GM18502 (cell line): ENCODE results near the gene TMEFF2.

ENCODE experiments used
- ATAC-seq: cut with Tn5 transposase; IDR thresholded peaks from one replicate; pipeline ENCODE4 v1.9.1; 2021; ENCODE audit warnings: mild to moderate bottlenecking; ENCODE audit not compliant: unreplicated experiment, poor library complexity

TMEFF2 gene

DNA sequence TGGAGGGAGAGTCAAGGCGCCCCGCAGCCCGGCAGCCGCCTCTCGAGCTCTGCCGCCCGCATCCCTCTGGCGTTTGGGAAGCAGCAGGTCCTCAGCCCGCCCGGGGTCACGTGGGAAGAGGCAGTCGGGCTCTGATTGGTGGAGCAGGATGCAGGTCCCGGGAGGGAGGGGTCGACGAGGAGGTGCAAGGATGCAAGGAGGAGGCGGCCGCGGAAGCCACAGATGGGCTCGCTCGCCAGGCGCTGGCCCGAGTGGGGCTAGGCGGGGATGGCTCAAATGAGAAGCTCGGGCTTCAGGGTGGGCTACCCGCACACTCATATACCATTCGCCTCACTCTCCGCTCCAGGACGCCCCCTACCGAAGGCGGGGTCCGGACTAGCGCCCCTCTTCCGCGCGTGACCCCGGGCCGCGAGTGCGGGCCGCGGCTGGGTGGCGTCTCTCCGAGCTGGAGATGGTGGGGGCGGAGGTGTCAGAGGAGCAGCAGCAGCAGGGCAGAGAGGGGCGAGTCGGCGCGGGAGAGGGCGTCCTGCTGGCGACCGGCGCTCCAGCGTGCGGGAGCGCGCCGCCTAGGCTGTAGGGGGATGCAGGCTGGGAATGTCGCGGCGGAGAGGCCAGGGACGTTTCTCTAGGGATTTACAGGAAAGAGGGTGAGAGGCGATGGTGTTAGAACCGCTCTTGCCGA lies at the start of gene TMEFF2:
Gene TMEFF2, minus strand, starts transcription at position 68 of the 682 bp plus-strand sequence. CDS start 409 bp downstream, outside the sequence.
- ATAC-seq, result peak; percentile 85

DNA sequence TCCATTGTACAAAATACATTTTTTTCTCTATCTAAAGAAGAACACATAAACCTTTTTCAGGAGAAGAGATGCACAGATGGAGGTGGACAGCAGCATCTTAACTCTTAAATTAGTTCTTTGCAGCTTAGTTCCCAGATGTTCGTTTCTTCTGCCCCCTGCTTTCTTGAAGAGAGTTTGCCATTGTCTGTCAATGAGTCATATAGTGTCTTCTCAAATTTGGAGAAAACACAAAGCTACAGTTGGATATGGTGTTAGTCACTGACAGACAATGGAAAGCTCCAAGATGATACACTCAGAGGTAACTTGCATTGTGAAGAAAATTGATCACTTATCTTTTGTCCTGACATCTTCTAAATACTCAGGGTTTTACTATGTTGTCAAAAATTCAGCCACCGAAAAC lies 48.8 kb upstream of the TMEFF2 start:
- no peak for ATAC-seq

GRCh38 chr2:192236136-192236535 lies 41.4 kb upstream of the TMEFF2 start:
- no peak for ATAC-seq

GRCh38 chr2:192230889-192231453 lies 36.2 kb upstream of the TMEFF2 start:
- ATAC-seq, result no peak

DNA sequence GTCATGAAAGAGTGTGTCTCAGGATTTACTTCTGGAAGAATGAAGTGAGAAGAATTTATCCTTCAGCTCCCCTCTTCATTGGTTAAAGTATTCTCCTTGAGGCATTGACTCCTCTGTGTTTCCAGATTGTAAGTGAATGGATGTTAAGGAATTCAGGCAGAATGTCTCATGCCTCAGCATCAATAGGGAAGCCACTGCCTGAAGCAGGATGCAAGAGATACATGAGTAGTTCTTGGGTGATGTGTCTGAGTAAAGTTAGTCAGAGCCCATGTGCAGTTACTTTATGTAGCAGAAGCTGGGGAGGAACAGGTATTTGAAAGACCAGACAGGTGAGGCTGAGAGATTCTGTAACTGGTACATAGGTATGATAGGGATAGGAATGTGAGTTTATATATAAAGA lies 34.0 kb upstream of the TMEFF2 start:
- ATAC-seq, result no peak

DNA sequence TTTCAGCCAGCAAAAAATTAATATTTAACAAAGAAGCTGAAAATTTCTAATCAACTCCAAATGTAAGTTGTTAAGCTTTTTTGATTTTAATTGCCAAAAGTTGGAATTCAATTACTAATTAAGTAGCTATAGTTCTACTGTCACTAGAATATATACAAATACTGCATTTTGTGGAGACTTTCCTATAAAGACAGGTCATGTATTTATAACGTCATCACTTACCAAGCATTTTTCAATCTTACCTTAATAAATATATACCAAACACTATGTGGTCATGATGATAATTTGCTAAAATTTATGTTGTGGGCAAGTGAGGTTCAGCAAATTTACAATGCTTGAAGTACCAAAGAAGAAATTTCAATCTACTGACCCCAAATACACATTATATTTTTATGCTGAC lies 24.2 kb upstream of the TMEFF2 start:
- ATAC-seq, result no peak

DNA sequence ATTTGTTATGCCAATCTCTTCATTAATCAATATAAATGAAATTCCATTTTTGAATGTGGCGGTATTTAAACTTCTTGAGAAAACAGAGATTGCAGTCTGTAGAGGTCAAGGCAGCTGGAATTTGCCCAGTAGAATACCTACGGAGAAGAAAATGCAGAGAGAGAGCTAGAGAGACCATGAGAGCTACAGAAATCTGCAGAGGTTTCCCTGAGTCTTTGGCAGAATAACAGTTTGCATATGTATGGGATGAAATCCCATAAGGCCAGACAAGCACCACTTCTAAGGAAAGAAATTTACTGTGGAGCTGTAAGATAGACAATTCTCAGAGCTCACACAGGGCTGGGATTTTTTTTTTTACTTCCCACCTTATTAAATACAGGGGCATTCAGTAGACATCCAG lies 23.6 kb upstream of the TMEFF2 start:
- no peak for ATAC-seq

DNA sequence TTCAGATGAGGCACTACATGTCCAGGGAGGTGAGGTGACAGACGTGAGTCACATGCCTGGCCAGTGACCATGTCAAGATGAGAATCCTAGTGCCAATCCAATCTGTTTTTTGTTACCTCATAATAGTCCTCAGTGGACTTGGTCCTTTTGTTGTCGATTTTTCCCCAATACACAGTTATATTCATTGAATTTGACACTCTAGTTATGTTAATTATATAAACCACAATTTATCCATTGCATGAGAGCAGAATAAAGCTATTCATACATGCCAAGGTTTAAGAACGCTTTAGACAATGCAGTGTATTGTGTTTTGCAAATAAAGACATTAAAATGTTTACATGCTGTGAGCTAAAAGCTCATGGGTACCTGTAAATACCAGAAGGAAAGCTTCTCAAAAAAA lies 21.6 kb upstream of the TMEFF2 start:
- ATAC-seq, result no peak

- ATAC-seq, result no peak
These were observed 20.6 kb upstream of the TMEFF2 start for GRCh38 chr2:192215096-192215877.

- ATAC-seq, result no peak
These were observed 14.1 kb upstream of the TMEFF2 start for GRCh38 chr2:192208848-192209247.

DNA sequence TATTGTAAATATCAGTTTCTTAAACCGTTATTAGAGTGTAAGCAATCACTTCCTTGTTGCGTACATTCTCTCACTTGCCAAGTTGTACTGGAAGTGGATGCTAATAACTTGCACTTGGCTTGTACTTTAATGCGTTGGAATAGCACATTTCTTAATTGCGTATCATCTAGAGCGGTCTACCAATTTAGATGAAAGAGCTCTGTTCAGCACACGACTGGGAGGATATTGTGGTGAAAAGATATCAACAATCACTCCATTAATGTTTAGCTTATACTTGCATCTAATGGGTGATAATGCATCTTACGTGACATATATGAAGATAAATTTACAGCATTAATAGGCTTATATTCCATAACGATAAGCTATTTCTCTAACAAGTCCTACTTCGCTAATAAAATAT lies 11.7 kb upstream of the TMEFF2 start:
- ATAC-seq, result no peak

DNA sequence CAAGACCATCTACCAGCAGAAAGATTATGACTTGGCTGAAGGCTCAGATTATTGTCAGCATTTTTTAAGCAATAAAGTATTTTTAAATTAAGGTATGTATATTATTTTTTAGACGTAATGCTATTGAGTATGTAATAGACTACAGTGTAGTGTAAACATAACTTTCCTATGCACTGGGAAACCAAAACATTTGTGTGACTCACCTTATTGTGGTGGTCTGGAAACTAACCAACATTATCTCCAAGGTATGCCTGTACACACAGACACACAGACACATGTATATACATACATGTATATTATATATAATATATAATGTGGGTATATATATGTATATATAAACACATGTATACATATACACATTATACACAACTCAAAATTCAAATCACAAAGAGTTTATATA lies 9.1 kb upstream of the TMEFF2 start:
- ATAC-seq, result no peak

DNA sequence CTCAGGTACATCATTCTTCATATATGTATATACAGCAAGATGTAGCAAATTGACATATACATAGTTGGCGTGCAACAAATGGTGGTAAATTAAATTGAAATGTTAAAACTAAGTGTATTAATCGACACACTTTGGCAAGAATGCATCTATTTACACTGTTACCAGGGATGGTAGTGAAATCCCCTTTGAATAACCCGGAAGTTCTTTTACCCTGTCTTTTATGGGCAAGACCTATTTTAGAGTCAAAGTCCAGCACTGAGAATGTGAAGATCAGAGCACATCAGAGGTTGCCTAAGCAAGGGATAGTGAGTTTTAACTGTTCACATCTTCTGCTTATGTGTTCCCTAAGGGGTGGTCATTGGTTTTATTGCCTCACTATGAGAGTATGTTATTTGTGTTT lies 7.6 kb upstream of the TMEFF2 start:
- no peak for ATAC-seq

DNA sequence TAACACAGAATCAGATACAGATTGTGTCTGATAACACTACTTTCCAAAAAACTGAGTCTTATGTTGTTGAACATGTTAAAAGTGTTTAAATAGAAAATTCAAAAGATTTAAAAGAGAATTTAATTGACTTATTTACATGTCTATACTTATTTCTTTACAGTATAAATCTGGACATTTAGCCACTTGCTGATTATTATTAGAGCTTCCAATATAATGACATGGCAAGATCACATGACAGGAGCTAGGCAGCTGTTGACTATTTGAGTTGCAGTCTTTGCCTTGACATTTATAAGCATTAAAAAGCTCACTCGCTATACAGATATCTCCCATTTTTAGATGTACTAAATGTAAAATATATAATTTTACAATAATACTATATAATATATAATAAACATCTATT lies 6.4 kb upstream of the TMEFF2 start:
- ATAC-seq, result no peak

- no peak for ATAC-seq
These were observed 2.6 kb upstream of the TMEFF2 start for GRCh38 chr2:192197357-192197756.

- no peak for ATAC-seq
These were observed 1.9 kb upstream of the TMEFF2 start for GRCh38 chr2:192196421-192197194.

GRCh38 chr2:192195548-192196418 lies 1.1 kb upstream of the TMEFF2 start:
- ATAC-seq, result peak; percentile 21

DNA sequence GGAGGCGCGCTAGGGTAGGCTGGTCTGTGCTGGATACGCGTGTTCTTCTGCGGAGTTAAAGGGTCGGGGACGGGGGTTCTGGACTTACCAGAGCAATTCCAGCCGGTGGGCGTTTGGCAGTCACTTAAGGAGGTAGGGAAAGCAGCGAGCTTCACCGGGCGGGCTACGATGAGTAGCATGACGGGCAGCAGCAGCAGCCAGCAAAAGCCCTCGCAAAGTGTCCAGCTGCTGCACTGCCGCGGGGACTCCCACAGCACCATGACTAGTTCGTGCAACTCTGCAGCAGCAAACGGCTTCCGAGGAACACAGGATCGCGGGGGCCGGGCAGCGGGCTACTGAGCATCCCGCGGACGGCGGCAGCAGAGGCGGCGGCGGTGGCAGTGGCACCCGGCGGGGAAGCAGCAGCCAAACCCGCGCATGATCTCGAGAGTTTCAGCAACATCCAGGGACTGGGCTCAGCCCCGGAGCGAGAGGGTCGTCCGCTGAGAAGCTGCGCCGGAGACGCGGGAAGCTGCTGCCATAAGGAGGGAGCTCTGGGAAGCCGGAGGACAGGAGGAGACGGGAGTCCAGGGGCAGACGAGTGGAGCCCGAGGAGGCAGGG lies 368 bp downstream of the TMEFF2 start:
- ATAC-seq, result peak; percentile 31

GRCh38 chr2:192190474-192190873 lies 4.3 kb downstream of the TMEFF2 start:
- no peak for ATAC-seq
